ENCODE measurements around the gene ATOH8. TPM values are rescaled to one million over a fixed set of nuclear protein-coding genes. Genes with fewer than 3 reads are reported as not detected.

Gene ATOH8
- total RNA-seq, 2 donors from 2014 or later = 78.4 to 207 TPM

DNA sequence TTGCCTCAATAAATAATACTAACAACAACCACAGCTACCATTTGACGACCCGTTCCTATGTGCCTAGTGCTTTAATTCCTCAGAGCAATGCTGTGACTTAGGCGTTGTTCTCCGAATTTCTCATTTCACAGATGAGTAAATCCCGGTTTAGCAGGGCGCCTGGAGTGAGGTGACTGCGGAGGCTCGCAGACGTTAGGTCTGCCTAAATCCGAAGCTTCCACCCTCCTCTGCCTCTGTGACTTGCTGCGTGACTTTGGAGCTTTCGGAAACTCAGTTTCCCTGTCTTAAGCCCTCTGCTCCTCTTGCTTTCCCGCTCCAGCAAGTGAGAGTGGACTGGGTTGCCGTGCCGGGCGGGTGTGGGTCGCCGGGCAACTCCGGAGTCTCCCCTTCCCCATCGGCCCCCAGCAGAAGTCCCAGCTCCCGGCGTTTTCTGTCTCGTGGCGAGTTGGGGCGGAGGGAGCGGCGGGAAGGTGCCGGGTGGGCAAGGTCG, 711 bp upstream of the ATOH8 start:
- Histone ChIP-seq H3K27ac (peak overlapping the region; percentile 88), H3K4me1 (ENCODE audit: control insufficient read depth in 1 of 2, low read depth in 2 of 2) (peaks cover 25 to 69% of the 10 kb centered on the region in 2 donors), H3K36me3 (no peaks in the 10 kb centered on the region), H3K27me3 (replicated peaks; ENCODE audit: insufficient read depth) (no peaks in the 10 kb centered on the region), H3K9me3 (no peaks in the 10 kb centered on the region), H3K4me3 (peak overlapping the region; percentile 88)
- ATAC-seq (ENCODE audit: insufficient number of reproducible peaks, low FRiP score, low read depth) (no peak), DNase-seq (ENCODE audit: low spot score) (no peak)
- TF ChIP-seq CTCF (IDR thresholded peaks at IDR 0.05) = no peak

GRCh38 chr2:85754313-85755095, 713 bp downstream of the ATOH8 start:
- no peaks in the 10 kb centered on the region for H3K27me3 ChIP-seq (replicated peaks; ENCODE audit: insufficient read depth)
- peaks cover 13 to 69% of the 10 kb centered on the region in 2 donors for H3K4me1 ChIP-seq (ENCODE audit: control insufficient read depth in 1 of 2, low read depth in 2 of 2)
- TF ChIP-seq CTCF (IDR thresholded peaks at IDR 0.05) = peak; percentile 43
- H3K9me3 ChIP-seq = no peaks in the 10 kb centered on the region
- H3K36me3 ChIP-seq = peaks cover 5% of the 10 kb centered on the region
- ATAC-seq (ENCODE audit: insufficient number of reproducible peaks, low FRiP score, low read depth) = peak; percentile 0
- no peak for DNase-seq (ENCODE audit: low spot score)
- peak overlapping the region; percentile 88 for H3K4me3 ChIP-seq
- H3K27ac ChIP-seq = peak overlapping the region; percentile 88

DNA sequence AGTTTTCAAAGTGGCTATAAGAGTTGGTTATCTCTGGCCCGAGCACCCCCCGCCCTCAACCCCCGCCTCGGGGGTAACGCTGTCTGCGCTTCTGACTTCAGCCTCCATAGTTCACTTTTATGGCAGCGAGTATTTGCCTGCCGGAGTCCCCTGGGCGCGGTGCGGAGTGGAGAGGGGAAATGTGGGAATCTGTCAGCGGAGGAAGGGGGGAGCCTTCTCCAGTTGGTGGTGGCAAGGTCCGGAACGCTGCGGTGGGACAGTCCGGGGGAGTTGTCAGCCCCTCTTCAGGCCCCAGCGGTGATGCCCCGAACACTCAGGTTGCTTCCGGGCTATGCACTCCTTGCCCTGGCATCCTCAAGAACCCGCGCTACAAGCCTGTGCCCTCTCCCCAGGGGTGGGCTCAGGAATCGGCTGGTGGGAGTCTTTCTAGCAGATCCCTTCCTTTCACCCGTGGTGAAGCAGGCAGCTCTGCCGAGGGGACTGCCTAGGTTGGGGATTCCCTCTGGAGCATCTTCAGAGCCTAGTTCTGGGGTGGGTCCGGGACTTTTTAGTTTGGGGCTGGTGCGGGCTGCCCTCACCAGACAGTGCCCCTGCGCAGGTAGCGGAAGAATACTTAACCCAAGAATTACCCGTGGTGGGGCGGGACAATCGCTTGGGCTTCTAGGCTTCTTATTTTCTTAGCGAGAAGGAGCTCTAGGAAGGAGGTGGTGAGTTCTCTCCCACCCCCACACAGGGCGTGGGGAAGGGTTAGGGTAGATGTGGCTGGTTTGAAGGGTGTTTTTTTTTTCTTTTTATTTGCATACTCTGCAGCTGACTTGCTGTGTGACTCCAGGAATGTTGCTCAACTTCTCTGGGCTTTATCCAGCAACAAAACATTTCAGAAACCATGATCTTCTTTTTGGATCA, 1.6 kb downstream of the ATOH8 start:
- no peak for DNase-seq (ENCODE audit: low spot score)
- H3K9me3 ChIP-seq = no peaks in the 10 kb centered on the region
- peaks cover 5% of the 10 kb centered on the region for H3K36me3 ChIP-seq
- peak overlapping the region; percentile 88 for H3K4me3 ChIP-seq
- ATAC-seq (ENCODE audit: insufficient number of reproducible peaks, low FRiP score, low read depth) = no peak
- peak overlapping the region; percentile 88 for H3K27ac ChIP-seq
- H3K4me1 ChIP-seq (ENCODE audit: control insufficient read depth in 1 of 2, low read depth in 2 of 2) = peaks cover 13 to 69% of the 10 kb centered on the region in 2 donors
- H3K27me3 ChIP-seq (replicated peaks; ENCODE audit: insufficient read depth) = no peaks in the 10 kb centered on the region
- TF ChIP-seq CTCF (IDR thresholded peaks at IDR 0.05) = no peak

DNA sequence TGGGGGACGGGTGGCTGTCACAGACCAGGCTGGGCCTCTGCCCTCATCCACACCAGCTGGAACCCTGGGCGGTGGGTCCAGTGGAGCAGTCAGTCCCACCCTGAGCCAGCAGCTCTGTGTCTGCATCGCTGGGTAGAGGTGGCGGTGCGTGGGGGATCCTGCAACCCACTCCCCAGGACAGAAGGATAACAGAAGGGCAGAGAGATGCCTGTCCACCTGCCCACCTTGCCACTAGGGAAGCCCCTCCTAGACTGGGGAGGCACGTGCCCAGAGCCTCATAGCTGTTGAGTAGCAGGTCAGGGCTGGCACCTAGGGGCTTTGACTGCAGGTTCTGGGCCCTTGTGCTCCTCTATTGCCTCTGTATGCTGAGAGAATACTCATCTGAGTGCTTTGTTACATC, 2.4 kb downstream of the ATOH8 start:
- Histone ChIP-seq H3K36me3 (peaks cover 5% of the 10 kb centered on the region), H3K27ac (peak overlapping the region; percentile 28 to 88), H3K4me1 (ENCODE audit: control insufficient read depth in 1 of 2, low read depth in 2 of 2) (peaks cover 18 to 69% of the 10 kb centered on the region in 2 donors), H3K4me3 (peak overlapping the region; percentile 88), H3K9me3 (no peaks in the 10 kb centered on the region), H3K27me3 (replicated peaks; ENCODE audit: insufficient read depth) (no peaks in the 10 kb centered on the region)
- TF ChIP-seq CTCF (IDR thresholded peaks at IDR 0.05) = no peak
- DNase-seq (ENCODE audit: low spot score) (no peak), ATAC-seq (ENCODE audit: insufficient number of reproducible peaks, low FRiP score, low read depth) (no peak)
